Tibial artery (tissue), 4 donors: ENCODE measurements around the gene FBLIM1.

ENCODE experiments used
- DNase-seq, 2 donors: peaks; one replicate each; pipeline ENCODE4 v3.0.0-alpha.2; 2019
- H3K27ac ChIP-seq, 2 donors: fragments of 200-600 bp; sonication (generic) in 1 of 2; 1 replicate in 1 of 2; 2 replicates in 1 of 2; pipeline ENCODE4 v1.5.1; 2018 to 2019; ENCODE audit warnings: mild to moderate bottlenecking in 1 of 2
- H3K27me3 ChIP-seq, 2 donors: fragments of 200-600 bp; sonication (generic) in 1 of 2; one replicate each; pipeline versions ENCODE4 v1.5.1 to v1.6.0; 2016 to 2019
- H3K36me3 ChIP-seq, 3 donors: fragments of 200-600 bp; sonication (generic) in 2 of 3; one replicate each; pipeline ENCODE4 v1.5.1; 2016 to 2019; ENCODE audit warnings: mild to moderate bottlenecking in 2 of 3
- H3K4me1 ChIP-seq, 4 donors: fragments of 200-600 bp; sonication (generic) in 2 of 4; 1 replicate in 3 of 4; 2 replicates in 1 of 4; pipeline ENCODE4 v1.5.1; 2016 to 2019
- H3K4me3 ChIP-seq, 2 donors: fragments of 200-600 bp; sonication (generic) in 1 of 2; 1 replicate in 1 of 2; 2 replicates in 1 of 2; pipeline ENCODE4 v1.5.1; 2018 to 2019; ENCODE audit warnings: mild to moderate bottlenecking in 2 of 2
- H3K9me3 ChIP-seq, 3 donors: fragments of 200-600 bp; sonication (generic) in 1 of 3; one replicate each; pipeline ENCODE4 v1.5.1; 2016 to 2019
- CTCF ChIP-seq, 2 experiments: fragments of 200-600 bp in 1 of 2; fragments of 450-650 bp in 1 of 2; IDR thresholded peaks; one replicate each; pipeline ENCODE4 v1.5.1; 2017 to 2019; ENCODE audit warnings: antibody characterized with exemption in 2 of 2, mild to moderate bottlenecking in 1 of 2, moderate library complexity in 1 of 2
- intact Hi-C: fragments of 100-400 bp; cut with DNase I; formaldehyde crosslinking; loops from one replicate; pipeline ENCODE4 v1.15.0; 2023; ENCODE audit warnings: low total_unique reads

FBLIM1 gene

GRCh38 chr1:15760520-15761211, 2.1 kb downstream of the FBLIM1 start:
- peaks cover 0 to 83% (median 70%) of the 10 kb centered on the region in 4 donors for H3K4me1 ChIP-seq
- H3K36me3 ChIP-seq: peaks cover 9 to 22% (median 9%) of the 10 kb centered on the region in 3 donors
- peak overlapping the region; percentile 95 to 97 for H3K27ac ChIP-seq
- no peaks in the 10 kb centered on the region for H3K9me3 ChIP-seq
- H3K4me3 ChIP-seq: peak overlapping the region; percentile 79 to 90
- DNase-seq: peak; percentile 47 to 87
- H3K27me3 ChIP-seq: no peaks in the 10 kb centered on the region
- intact Hi-C loops: no loop called here
- TF ChIP-seq CTCF (IDR thresholded peaks at IDR 0.05): no peak

GRCh38 chr1:15761366-15762128, 3.0 kb downstream of the FBLIM1 start:
- H3K4me1 ChIP-seq: peaks cover 0 to 82% (median 70%) of the 10 kb centered on the region in 4 donors
- no peak for DNase-seq

GRCh38 chr1:15762546-15762945, 4.0 kb downstream of the FBLIM1 start:
- no peaks in the 10 kb centered on the region for H3K27me3 ChIP-seq
- no peak for TF ChIP-seq CTCF (IDR thresholded peaks at IDR 0.05)
- H3K36me3 ChIP-seq: peaks cover 27 to 41% (median 28%) of the 10 kb centered on the region in 3 donors
- intact Hi-C loops: no loop called here
- H3K27ac ChIP-seq: peak overlapping the region; percentile 95 to 97
- H3K4me3 ChIP-seq: peak overlapping the region; percentile 79 to 90
- no peaks in the 10 kb centered on the region for H3K9me3 ChIP-seq
- peaks cover 0 to 72% (median 62%) of the 10 kb centered on the region in 4 donors for H3K4me1 ChIP-seq
- no peak for DNase-seq

More at GRCh38 chr1:15761366-15762128, 3.0 kb downstream of the FBLIM1 start:
- H3K27ac ChIP-seq: peak overlapping the region; percentile 95 to 97
- no peak for TF ChIP-seq CTCF (IDR thresholded peaks at IDR 0.05)
- H3K27me3 ChIP-seq: no peaks in the 10 kb centered on the region
- peaks cover 18 to 31% (median 18%) of the 10 kb centered on the region in 3 donors for H3K36me3 ChIP-seq
- H3K4me3 ChIP-seq: peak overlapping the region; percentile 79 to 90
- intact Hi-C loops: no loop called here
- H3K9me3 ChIP-seq: no peaks in the 10 kb centered on the region

- no peak for DNase-seq
- no peak for TF ChIP-seq CTCF (IDR thresholded peaks at IDR 0.05)
- peaks cover 45 to 59% (median 45%) of the 10 kb centered on the region in 3 donors for H3K36me3 ChIP-seq
Observed at GRCh38 chr1:15764269-15764764, 5.7 kb downstream of the FBLIM1 start.

GRCh38 chr1:15764890-15765289, 6.3 kb downstream of the FBLIM1 start:
- peak overlapping the region; percentile 95 to 97 for H3K27ac ChIP-seq

More at GRCh38 chr1:15764269-15764764, 5.7 kb downstream of the FBLIM1 start:
- H3K4me3 ChIP-seq: peak overlapping the region; percentile 14 to 37
- H3K27ac ChIP-seq: peak overlapping the region; percentile 95 to 97
- peaks cover 0 to 80% (median 52%) of the 10 kb centered on the region in 4 donors for H3K4me1 ChIP-seq
- H3K27me3 ChIP-seq: no peaks in the 10 kb centered on the region
- intact Hi-C loops: no loop called here
- no peaks in the 10 kb centered on the region for H3K9me3 ChIP-seq

More at GRCh38 chr1:15764890-15765289, 6.3 kb downstream of the FBLIM1 start:
- peak overlapping the region; percentile 14 to 37 for H3K4me3 ChIP-seq
- H3K9me3 ChIP-seq: no peaks in the 10 kb centered on the region
- no peak for TF ChIP-seq CTCF (IDR thresholded peaks at IDR 0.05)
- intact Hi-C loops: no loop called here
- H3K36me3 ChIP-seq: peaks cover 50 to 64% (median 51%) of the 10 kb centered on the region in 3 donors
- no peak for DNase-seq
- H3K4me1 ChIP-seq: peaks cover 0 to 83% (median 50%) of the 10 kb centered on the region in 4 donors
- H3K27me3 ChIP-seq: no peaks in the 10 kb centered on the region
